ENCODE data around the gene AGPAT2. TPM values are rescaled to one million over a fixed set of nuclear protein-coding genes. Genes with fewer than 3 reads are reported as not detected.
A peak's percentile ranks its signal among the peaks of the same experiment; 100 is the strongest.

The AGPAT2 gene
- 31.8 and 43.3 TPM in 2 replicates for total RNA-seq
- 24.9 and 25.1 TPM in 2 replicates for polyA plus RNA-seq
- 32.5 and 40.5 TPM in 2 replicates for polyA plus RNA-seq (2012)
- polyA minus RNA-seq (ENCODE audit: low replicate concordance): 40.9 and 50.4 TPM in 2 replicates

DNA sequence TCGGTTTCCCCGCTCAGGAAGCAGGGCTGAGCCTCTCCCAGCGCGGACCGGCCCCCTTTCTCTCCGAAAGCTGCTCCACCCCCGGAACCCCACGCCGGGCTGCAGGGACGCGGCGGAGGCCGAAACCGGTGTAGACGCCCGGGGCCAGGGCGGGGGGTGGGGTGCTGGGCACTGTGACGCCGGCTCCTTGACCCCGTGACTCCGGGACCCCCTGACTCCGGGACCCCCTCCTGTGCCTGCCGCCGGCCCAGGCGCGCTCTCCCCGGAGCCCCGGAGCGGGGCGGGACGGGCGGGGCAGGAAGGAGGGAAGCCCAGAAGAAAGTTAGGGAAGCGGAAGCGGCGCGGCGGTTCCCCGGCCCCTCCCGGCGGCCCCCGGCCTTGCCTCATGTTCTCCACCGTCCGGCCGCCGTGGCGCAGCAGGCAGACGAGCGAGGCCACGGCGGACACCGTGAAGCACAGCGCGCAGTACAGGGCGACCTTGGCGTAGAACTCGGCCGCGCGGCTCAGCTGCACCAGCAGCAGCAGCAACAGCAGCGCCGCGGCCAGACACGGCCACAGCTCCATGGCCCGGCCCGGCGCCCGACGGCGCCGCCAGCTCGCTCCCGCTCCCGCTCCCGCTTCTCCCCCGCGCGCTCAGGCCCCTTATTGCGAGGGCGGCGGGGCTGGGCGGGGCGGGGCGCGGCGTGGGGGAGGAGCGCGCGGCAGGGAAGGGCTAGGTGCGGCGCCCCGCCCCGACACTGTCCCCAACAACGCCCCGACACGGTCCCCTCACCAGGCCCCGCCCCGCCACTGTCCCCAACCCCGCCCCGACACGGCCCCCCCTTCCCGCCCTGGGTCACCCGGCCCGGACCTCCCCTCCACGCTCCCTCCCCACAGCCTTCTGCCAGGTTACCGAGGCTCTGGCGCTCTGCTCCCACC is at the start of gene AGPAT2:
AGPAT2 (minus strand) TSS at position 664 of the 918 bp plus-strand sequence; CDS start at position 564, 100 bp downstream.
- Histone ChIP-seq H3K27me3 (ENCODE audit: control insufficient read depth, insufficient read depth, low read length) (no peaks in the 10 kb centered on the region), H3K27ac (ENCODE audit: insufficient read depth, low read length) (no peak within 1 kb of the TSS), H3K4me2 (ENCODE audit: extremely low read depth, insufficient read depth, low read length) (peak within 1 kb of the TSS; percentile 84), H3K4me1 (ENCODE audit: control insufficient read depth, extremely low read depth, insufficient read depth, low read length) (peaks cover 8% of the 10 kb centered on the region), H3K9ac (ENCODE audit: insufficient read depth, low read length) (peak within 1 kb of the TSS; percentile 59), H4K20me1 (ENCODE audit: control insufficient read depth, extremely low read depth, insufficient read depth, low read length) (peaks cover 2% of the 10 kb centered on the region), H3K79me2 (ENCODE audit: control insufficient read depth, insufficient read depth, low read length) (peaks cover 5% of the 10 kb centered on the region), H2AFZ (ENCODE audit: low read length) (peak within 1 kb of the TSS; percentile 34), H3K4me3 (replicated peaks in 1 of 4; ENCODE audit: control extremely low read depth in 1 of 4, insufficient read depth in 1 of 4, low read depth in 3 of 4, low read length in 4 of 4) (peak within 1 kb of the TSS; percentile 53 to 81 (median 74)), H3K9me3 (ENCODE audit: control insufficient read depth, insufficient read depth, low read depth, low read length) (no peaks in the 10 kb centered on the region), H3K36me3 (ENCODE audit: control insufficient read depth, insufficient read depth, low read length) (no peaks in the 10 kb centered on the region)
- DNase-seq (ENCODE audit: low read depth in 2 of 2): peak; percentile 45 to 46
- TF ChIP-seq, protein P1, sequence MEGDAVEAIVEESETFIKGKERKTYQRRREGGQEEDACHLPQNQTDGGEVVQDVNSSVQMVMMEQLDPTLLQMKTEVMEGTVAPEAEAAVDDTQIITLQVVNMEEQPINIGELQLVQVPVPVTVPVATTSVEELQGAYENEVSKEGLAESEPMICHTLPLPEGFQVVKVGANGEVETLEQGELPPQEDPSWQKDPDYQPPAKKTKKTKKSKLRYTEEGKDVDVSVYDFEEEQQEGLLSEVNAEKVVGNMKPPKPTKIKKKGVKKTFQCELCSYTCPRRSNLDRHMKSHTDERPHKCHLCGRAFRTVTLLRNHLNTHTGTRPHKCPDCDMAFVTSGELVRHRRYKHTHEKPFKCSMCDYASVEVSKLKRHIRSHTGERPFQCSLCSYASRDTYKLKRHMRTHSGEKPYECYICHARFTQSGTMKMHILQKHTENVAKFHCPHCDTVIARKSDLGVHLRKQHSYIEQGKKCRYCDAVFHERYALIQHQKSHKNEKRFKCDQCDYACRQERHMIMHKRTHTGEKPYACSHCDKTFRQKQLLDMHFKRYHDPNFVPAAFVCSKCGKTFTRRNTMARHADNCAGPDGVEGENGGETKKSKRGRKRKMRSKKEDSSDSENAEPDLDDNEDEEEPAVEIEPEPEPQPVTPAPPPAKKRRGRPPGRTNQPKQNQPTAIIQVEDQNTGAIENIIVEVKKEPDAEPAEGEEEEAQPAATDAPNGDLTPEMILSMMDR (conservative IDR thresholded peaks at IDR 0.05 in 1 of 2, IDR thresholded peaks at IDR 0.05 in 1 of 2; ENCODE audit: low read depth in 1 of 2, low read length in 2 of 2): no peak
- TF ChIP-seq EZH2 (IDR thresholded peaks at IDR 0.05; ENCODE audit: low read length, missing control alignments): no peak

DNA sequence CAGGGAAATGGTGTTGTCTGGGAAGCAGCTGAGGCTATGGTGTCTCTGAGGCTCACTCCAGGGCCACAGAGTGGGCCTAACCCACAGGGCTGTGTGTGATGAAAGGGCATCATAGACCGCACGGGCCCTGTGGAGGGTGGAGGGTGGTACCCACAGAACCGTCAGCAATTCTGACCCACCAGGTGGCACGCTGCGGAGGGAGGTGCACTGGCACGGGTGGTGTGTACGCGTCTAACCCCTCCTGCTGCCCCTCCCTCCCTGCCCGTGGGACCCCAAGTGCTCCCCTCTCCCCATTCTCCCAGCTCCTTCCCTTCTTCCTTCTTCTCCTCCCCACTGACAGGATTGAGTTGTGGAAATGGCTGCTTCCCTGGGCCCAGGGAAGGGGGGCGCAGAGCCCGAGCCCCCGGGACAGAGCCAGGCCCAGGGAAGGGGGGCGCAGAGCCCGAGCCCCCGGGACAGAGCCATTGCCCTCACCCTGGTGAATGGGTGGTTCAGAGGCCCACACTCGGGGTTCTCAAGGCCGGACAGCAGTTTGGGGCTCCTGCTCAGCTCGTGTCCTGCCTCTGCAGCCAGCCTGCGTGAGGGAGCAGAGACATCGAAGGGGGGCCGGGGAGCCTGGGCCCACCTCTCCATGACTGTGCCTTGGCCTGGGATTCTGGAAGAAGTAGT is 48.7 kb upstream of the AGPAT2 start:
- Histone ChIP-seq H3K9ac (ENCODE audit: insufficient read depth, low read length) (no peak overlapping the region), H2AFZ (ENCODE audit: low read length) (no peak overlapping the region), H3K79me2 (ENCODE audit: control insufficient read depth, insufficient read depth, low read length) (no peaks in the 10 kb centered on the region), H3K27me3 (ENCODE audit: control insufficient read depth, insufficient read depth, low read length) (peaks cover 6% of the 10 kb centered on the region), H3K36me3 (ENCODE audit: control insufficient read depth, insufficient read depth, low read length) (no peaks in the 10 kb centered on the region), H3K9me3 (ENCODE audit: control insufficient read depth, insufficient read depth, low read depth, low read length) (no peaks in the 10 kb centered on the region), H3K4me1 (ENCODE audit: control insufficient read depth, extremely low read depth, insufficient read depth, low read length) (no peaks in the 10 kb centered on the region), H4K20me1 (ENCODE audit: control insufficient read depth, extremely low read depth, insufficient read depth, low read length) (no peaks in the 10 kb centered on the region), H3K4me3 (replicated peaks in 1 of 4; ENCODE audit: control extremely low read depth in 1 of 4, insufficient read depth in 1 of 4, low read depth in 3 of 4, low read length in 4 of 4) (no peak overlapping the region), H3K27ac (ENCODE audit: insufficient read depth, low read length) (no peak overlapping the region), H3K4me2 (ENCODE audit: extremely low read depth, insufficient read depth, low read length) (no peak overlapping the region)
- no peak for DNase-seq (ENCODE audit: low read depth in 2 of 2)
- TF ChIP-seq EZH2 (IDR thresholded peaks at IDR 0.05; ENCODE audit: low read length, missing control alignments): no peak
- TF ChIP-seq, protein P1 (conservative IDR thresholded peaks at IDR 0.05 in 1 of 2, IDR thresholded peaks at IDR 0.05 in 1 of 2; ENCODE audit: low read depth in 1 of 2, low read length in 2 of 2): no peak

Measured in fibroblast of lung (primary cell).